Right atrium auricular region (tissue), 2 donors: ENCODE results near the gene PMVK. TPM values are rescaled to one million over a fixed set of nuclear protein-coding genes. Genes with fewer than 3 reads are reported as not detected.
A peak's percentile ranks its signal among the peaks of the same experiment; 100 is the strongest.

Source experiments
- DNase-seq: peaks from one replicate; pipeline ENCODE4 v3.0.0-alpha.2; 2019; ENCODE audit warnings: low spot score
- H3K27ac ChIP-seq, 2 donors: fragments of 200-600 bp; sonication (generic); 1 replicate in 1 of 2; 2 replicates in 1 of 2; pipeline ENCODE4 v1.5.1; 2016 to 2019
- H3K27me3 ChIP-seq, 2 donors: fragments of 200-600 bp; sonication (generic); one replicate each; pipeline versions ENCODE4 v1.5.1 to v1.6.0; 2017 to 2019
- H3K36me3 ChIP-seq: fragments of 200-600 bp; sonication (generic); one replicate; pipeline ENCODE4 v1.5.1; 2016
- H3K4me1 ChIP-seq, 2 donors: fragments of 200-600 bp; sonication (generic); one replicate each; pipeline versions ENCODE4 v1.5.1 to v1.6.0; 2017 to 2019
- H3K4me3 ChIP-seq, 2 donors: fragments of 200-600 bp; sonication (generic); 1 replicate in 1 of 2; 2 replicates in 1 of 2; pipeline ENCODE4 v1.5.1; 2017 to 2019; ENCODE audit warnings: mild to moderate bottlenecking in 1 of 2, moderate library complexity in 1 of 2
- H3K9me3 ChIP-seq, 2 donors: fragments of 200-600 bp; sonication (generic); one replicate each; pipeline ENCODE4 v1.5.1; 2019
- CTCF ChIP-seq, 2 donors: fragments of 200-600 bp; sonication (generic); IDR thresholded peaks; one replicate each; pipeline ENCODE4 v1.5.1; 2019; ENCODE audit warnings: antibody characterized with exemption in 2 of 2
- total RNA-seq, 2 donors: library from RNA; depleted of rRNA; stranded (reverse); fragments of >200 nt; gene quantifications; one replicate each; pipeline ENCODE4 v1.1.0, GENCODE V29; 2016

The PMVK gene
- total RNA-seq, 2 donors from 2014 or later: 15.7 to 21.2 TPM

- peak overlapping the region; percentile 73 to 84 for H3K27ac ChIP-seq
- H3K27me3 ChIP-seq: no peaks in the 10 kb centered on the region
- peaks cover 22% of the 10 kb centered on the region for H3K36me3 ChIP-seq
- no peaks in the 10 kb centered on the region for H3K9me3 ChIP-seq
- TF ChIP-seq CTCF (IDR thresholded peaks at IDR 0.05): no peak
- peaks cover 0 to 47% of the 10 kb centered on the region in 2 donors for H3K4me1 ChIP-seq
- DNase-seq: no peak
- H3K4me3 ChIP-seq: peak overlapping the region; percentile 52 to 60
Observed at GRCh38 chr1:154955039-154955717, 18.7 kb upstream of the PMVK start.

GRCh38 chr1:154954541-154954940 is 18.0 kb upstream of the PMVK start:
- Histone ChIP-seq H3K4me1 (peaks cover 0 to 47% of the 10 kb centered on the region in 2 donors), H3K36me3 (peaks cover 21% of the 10 kb centered on the region), H3K27me3 (no peaks in the 10 kb centered on the region), H3K9me3 (no peaks in the 10 kb centered on the region), H3K4me3 (no peak overlapping the region), H3K27ac (no peak overlapping the region)
- TF ChIP-seq CTCF (IDR thresholded peaks at IDR 0.05): no peak
- no peak for DNase-seq

GRCh38 chr1:154953611-154954038 is 17.1 kb upstream of the PMVK start:
- Histone ChIP-seq H3K4me3 (no peak overlapping the region), H3K27me3 (no peaks in the 10 kb centered on the region), H3K9me3 (no peaks in the 10 kb centered on the region), H3K4me1 (peaks cover 0 to 47% of the 10 kb centered on the region in 2 donors), H3K36me3 (peaks cover 12% of the 10 kb centered on the region), H3K27ac (no peak overlapping the region)
- DNase-seq: no peak
- no peak for TF ChIP-seq CTCF (IDR thresholded peaks at IDR 0.05)

- H3K36me3 ChIP-seq: peaks cover 13% of the 10 kb centered on the region
- H3K4me1 ChIP-seq: peaks cover 0 to 47% of the 10 kb centered on the region in 2 donors
- no peak overlapping the region for H3K4me3 ChIP-seq
- no peaks in the 10 kb centered on the region for H3K9me3 ChIP-seq
- no peak for DNase-seq
- no peaks in the 10 kb centered on the region for H3K27me3 ChIP-seq
- no peak for TF ChIP-seq CTCF (IDR thresholded peaks at IDR 0.05)
- no peak overlapping the region for H3K27ac ChIP-seq
Observed at GRCh38 chr1:154952664-154953063, 16.1 kb upstream of the PMVK start.

GRCh38 chr1:154951901-154952657 is 15.6 kb upstream of the PMVK start:
- Histone ChIP-seq H3K27me3 (no peaks in the 10 kb centered on the region), H3K27ac (no peak overlapping the region), H3K36me3 (peaks cover 16% of the 10 kb centered on the region), H3K4me3 (no peak overlapping the region), H3K4me1 (peaks cover 0 to 44% of the 10 kb centered on the region in 2 donors), H3K9me3 (no peaks in the 10 kb centered on the region)
- DNase-seq: no peak
- no peak for TF ChIP-seq CTCF (IDR thresholded peaks at IDR 0.05)
